Measurements from ENCODE around the gene MRPL52.
A peak's percentile ranks its signal among the peaks of the same experiment; 100 is the strongest.

MRPL52 gene

DNA sequence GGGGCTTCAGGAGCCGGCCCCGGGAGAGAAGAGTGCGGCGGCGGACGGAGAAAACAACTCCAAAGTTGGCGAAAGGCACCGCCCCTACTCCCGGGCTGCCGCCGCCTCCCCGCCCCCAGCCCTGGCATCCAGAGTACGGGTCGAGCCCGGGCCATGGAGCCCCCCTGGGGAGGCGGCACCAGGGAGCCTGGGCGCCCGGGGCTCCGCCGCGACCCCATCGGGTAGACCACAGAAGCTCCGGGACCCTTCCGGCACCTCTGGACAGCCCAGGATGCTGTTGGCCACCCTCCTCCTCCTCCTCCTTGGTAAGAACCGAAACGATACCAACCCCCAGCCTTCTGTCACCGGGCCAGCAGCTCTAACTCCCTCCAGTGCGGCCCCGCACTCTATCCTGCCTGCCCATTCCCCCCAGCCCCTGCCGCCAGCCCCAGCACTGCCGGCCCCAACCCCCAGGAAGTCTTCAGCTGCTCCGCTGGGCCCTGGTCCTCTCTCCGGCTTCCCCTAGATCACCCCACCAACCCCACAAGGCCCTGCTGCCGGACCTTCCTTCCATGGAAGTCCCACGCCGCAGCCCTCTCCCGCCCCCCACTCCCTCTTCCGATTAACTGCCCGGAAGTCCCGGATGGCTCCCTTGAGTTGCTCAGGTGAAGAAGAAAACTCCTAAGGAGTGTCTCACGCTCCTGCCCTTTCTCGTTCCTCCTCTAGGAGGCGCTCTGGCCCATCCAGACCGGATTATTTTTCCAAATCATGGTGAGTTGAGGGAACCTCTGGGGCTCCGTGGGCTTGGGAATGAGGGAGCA lies 42.5 kb downstream of the MRPL52 start:
- peaks cover 42% of the 10 kb centered on the region for H3K36me3 Mint-ChIP-seq (ENCODE audit: low read depth)
- no peaks in the 10 kb centered on the region for H3K27me3 Mint-ChIP-seq
- H3K4me1 Mint-ChIP-seq (ENCODE audit: low read depth) = peaks cover 37% of the 10 kb centered on the region
- no peaks in the 10 kb centered on the region for H3K9me3 Mint-ChIP-seq
- peak overlapping the region; percentile 99 for H3K27ac Mint-ChIP-seq
- DNase-seq = peak; percentile 84
- peak overlapping the region; percentile 88 for H3K4me3 Mint-ChIP-seq

DNA sequence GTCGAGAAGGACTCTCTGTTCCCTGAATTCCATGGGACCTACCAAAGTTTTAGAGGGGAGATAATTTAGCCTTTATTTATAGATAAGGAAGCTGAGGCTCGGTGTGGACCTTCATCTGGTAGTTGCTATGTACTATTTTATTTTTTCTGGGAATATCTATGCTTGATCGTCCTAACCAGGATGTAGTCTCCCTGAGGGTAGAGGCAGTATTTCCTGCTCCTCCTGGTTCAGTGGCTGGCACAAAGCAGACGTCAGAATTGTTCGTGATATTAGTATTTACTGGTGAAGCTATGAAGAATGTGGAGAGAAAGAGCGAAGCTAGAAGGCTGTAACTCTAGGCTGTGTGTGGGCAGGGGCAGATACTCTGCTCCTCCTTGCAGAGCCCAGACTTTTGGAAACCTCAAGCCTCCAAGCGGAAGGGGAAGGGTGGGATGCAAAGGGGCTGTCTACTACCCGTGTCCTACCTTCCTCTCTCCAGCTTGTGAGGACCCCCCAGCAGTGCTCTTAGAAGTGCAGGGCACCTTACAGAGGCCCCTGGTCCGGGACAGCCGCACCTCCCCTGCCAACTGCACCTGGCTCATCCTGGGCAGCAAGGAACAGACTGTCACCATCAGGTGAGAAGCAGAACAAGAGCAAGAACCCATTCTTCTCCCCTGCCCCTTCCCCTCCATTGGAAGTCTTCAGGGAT lies 43.3 kb downstream of the MRPL52 start:
- Mint-ChIP-seq H3K27me3 (no peaks in the 10 kb centered on the region), H3K4me3 (peak overlapping the region; percentile 88), H3K9me3 (no peaks in the 10 kb centered on the region), H3K36me3 (ENCODE audit: low read depth) (peaks cover 50% of the 10 kb centered on the region), H3K27ac (peak overlapping the region; percentile 86), H3K4me1 (ENCODE audit: low read depth) (peaks cover 37% of the 10 kb centered on the region)
- DNase-seq = no peak

DNA sequence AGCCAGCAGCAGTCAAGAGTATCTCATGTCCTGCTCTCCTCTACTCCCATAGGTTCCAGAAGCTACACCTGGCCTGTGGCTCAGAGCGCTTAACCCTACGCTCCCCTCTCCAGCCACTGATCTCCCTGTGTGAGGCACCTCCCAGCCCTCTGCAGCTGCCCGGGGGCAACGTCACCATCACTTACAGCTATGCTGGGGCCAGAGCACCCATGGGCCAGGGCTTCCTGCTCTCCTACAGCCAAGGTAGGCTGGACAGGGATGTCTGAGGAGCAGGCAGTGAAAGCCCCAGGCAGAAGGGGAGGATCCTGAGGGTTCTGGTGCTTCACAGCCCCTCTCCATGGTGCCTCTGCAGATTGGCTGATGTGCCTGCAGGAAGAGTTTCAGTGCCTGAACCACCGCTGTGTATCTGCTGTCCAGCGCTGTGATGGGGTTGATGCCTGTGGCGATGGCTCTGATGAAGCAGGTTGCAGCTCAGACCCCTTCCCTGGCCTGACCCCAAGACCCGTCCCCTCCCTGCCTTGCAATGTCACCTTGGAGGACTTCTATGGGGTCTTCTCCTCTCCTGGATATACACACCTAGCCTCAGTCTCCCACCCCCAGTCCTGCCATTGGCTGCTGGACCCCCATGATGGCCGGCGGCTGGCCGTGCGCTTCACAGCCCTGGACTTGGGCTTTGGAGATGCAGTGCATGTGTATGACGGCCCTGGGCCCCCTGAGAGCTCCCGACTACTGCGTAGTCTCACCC lies 45.5 kb downstream of the MRPL52 start:
- Mint-ChIP-seq H3K4me1 (ENCODE audit: low read depth) (peaks cover 36% of the 10 kb centered on the region), H3K4me3 (no peak overlapping the region), H3K9me3 (no peaks in the 10 kb centered on the region), H3K27me3 (no peaks in the 10 kb centered on the region), H3K27ac (no peak overlapping the region), H3K36me3 (ENCODE audit: low read depth) (peaks cover 66% of the 10 kb centered on the region)
- no peak for DNase-seq

DNA sequence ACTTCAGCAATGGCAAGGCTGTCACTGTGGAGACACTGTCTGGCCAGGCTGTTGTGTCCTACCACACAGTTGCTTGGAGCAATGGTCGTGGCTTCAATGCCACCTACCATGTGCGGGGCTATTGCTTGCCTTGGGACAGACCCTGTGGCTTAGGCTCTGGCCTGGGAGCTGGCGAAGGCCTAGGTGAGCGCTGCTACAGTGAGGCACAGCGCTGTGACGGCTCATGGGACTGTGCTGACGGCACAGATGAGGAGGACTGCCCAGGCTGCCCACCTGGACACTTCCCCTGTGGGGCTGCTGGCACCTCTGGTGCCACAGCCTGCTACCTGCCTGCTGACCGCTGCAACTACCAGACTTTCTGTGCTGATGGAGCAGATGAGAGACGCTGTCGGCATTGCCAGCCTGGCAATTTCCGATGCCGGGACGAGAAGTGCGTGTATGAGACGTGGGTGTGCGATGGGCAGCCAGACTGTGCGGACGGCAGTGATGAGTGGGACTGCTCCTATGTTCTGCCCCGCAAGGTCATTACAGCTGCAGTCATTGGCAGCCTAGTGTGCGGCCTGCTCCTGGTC lies 46.1 kb downstream of the MRPL52 start:
- H3K4me1 Mint-ChIP-seq (ENCODE audit: low read depth) = peaks cover 29% of the 10 kb centered on the region
- H3K36me3 Mint-ChIP-seq (ENCODE audit: low read depth) = peaks cover 66% of the 10 kb centered on the region
- DNase-seq = no peak
- peak overlapping the region; percentile 4 for H3K27ac Mint-ChIP-seq
- H3K9me3 Mint-ChIP-seq = no peaks in the 10 kb centered on the region
- H3K27me3 Mint-ChIP-seq = no peaks in the 10 kb centered on the region
- no peak overlapping the region for H3K4me3 Mint-ChIP-seq

DNA sequence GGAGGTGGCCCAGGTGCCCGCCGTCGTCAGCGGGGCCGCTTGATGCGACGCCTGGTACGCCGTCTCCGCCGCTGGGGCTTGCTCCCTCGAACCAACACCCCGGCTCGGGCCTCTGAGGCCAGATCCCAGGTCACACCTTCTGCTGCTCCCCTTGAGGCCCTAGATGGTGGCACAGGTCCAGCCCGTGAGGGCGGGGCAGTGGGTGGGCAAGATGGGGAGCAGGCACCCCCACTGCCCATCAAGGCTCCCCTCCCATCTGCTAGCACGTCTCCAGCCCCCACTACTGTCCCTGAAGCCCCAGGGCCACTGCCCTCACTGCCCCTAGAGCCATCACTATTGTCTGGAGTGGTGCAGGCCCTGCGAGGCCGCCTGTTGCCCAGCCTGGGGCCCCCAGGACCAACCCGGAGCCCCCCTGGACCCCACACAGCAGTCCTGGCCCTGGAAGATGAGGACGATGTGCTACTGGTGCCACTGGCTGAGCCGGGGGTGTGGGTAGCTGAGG lies 47.4 kb downstream of the MRPL52 start:
- H3K27me3 Mint-ChIP-seq = no peaks in the 10 kb centered on the region
- DNase-seq = no peak
- H3K27ac Mint-ChIP-seq = no peak overlapping the region
- no peaks in the 10 kb centered on the region for H3K9me3 Mint-ChIP-seq
- H3K36me3 Mint-ChIP-seq (ENCODE audit: low read depth) = peaks cover 64% of the 10 kb centered on the region
- H3K4me3 Mint-ChIP-seq = no peak overlapping the region
- peaks cover 26% of the 10 kb centered on the region for H3K4me1 Mint-ChIP-seq (ENCODE audit: low read depth)

DNA sequence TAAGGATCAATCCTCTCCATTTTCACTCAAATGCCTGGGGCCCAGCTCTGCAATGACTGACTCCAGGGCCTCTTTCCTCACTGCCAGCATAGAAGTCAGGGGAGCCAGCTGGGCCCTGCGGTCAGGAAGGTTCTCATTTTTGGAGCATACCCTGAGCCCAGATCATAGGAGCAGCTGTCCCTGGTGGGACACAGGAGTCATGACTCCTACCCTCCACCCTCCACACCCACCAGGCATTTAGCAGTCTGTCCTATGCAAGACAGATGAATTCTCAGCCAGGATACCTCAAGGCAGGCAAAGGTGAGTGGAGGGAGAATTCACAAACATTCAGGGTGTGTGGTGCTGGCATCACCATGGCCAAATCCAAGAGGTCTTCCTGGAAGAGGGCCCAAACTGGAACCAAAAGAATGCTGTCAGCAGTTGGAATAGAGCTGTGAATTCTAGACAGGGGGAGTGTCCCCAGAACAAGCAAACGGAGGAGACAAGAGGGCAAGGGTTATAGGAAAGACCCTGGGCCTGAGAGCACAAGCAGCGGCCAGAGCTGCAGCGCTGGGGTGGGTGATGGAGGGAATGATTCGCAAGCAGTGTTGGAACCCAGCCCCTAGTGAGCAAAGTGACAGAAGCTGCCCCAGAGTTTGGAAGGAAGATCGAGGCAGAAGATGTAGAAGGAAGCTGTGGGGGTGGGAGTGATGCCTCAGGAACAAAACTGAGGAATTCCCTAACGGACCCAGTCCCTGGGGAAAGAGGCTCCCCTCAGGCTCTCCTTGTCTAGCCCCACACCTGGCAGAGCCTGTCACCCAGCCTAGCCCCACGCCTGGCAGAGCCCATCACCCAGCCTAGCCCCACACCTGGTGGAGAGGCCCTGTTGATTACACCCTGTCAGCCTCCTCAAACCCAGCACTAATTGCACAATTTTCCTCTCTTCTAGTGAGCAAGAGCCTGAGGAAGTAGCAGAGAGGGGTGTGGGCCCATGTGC lies 48.9 kb downstream of the MRPL52 start:
- peaks cover 57% of the 10 kb centered on the region for H3K36me3 Mint-ChIP-seq (ENCODE audit: low read depth)
- H3K4me3 Mint-ChIP-seq = no peak overlapping the region

DNA sequence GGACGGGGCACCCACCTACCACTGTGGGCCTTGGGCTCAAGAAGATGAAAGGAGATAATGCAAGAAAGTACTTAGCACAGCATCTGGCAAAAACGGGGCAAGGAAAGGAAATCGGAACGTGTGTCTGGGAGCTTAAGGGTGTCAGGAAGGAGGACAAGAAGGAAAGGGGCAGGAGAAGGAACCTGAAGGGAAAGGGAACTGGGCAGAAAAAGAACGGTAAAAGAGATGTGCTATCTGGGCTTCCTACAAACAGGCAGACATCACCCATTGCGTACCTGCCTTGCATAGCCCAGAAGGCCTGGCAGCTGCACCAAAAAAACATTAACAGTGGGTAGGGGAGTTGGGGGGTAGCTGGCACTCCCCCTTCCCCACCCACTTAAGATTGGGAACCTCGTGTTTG lies 52.4 kb downstream of the MRPL52 start:
- no peak overlapping the region for H3K27ac Mint-ChIP-seq
- peaks cover 29% of the 10 kb centered on the region for H3K4me1 Mint-ChIP-seq (ENCODE audit: low read depth)
- peaks cover 26% of the 10 kb centered on the region for H3K36me3 Mint-ChIP-seq (ENCODE audit: low read depth)
- H3K27me3 Mint-ChIP-seq = no peaks in the 10 kb centered on the region
- H3K9me3 Mint-ChIP-seq = no peaks in the 10 kb centered on the region
- no peak overlapping the region for H3K4me3 Mint-ChIP-seq
- no peak for DNase-seq

More for the DNA sequence above, 48.9 kb downstream of the MRPL52 start:
- Mint-ChIP-seq H3K27ac (peak overlapping the region; percentile 38), H3K4me1 (ENCODE audit: low read depth) (peaks cover 25% of the 10 kb centered on the region), H3K27me3 (no peaks in the 10 kb centered on the region), H3K9me3 (no peaks in the 10 kb centered on the region)
- DNase-seq = no peak

DNA sequence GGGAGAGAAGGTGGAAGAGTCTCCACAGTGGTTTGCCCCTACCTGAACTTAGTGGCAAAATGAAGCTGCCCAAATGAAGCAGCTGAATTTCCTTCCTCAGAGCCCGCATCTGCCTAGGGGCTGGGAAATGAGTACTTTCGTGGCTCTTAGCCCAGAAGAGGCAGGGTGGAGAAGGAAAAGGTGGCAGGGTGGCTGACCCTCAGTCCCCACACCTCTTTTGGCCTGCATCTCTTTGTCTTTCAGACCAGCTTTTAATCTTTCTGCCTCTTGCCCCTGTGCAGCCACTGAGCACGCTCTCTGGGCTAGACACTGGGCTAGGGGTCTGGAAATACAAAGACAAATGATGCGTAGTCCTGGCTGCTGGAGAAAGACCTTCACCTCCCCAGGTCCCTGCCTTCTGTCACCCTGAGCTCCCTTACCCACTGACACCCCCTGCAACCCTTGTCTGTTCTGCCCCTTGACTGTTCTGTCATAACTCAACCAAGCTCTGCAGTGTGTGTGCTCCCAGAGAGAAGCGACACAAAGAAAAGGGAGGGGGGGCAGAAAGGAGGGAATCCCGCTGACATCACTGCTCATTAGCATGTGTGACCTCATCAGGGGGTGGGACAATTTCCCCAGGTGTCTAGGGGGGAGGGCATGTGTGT lies 53.0 kb downstream of the MRPL52 start:
- DNase-seq = peak; percentile 49
- Mint-ChIP-seq H3K27ac (no peak overlapping the region), H3K4me1 (ENCODE audit: low read depth) (peaks cover 35% of the 10 kb centered on the region), H3K27me3 (no peaks in the 10 kb centered on the region), H3K36me3 (ENCODE audit: low read depth) (peaks cover 20% of the 10 kb centered on the region), H3K4me3 (no peak overlapping the region), H3K9me3 (no peaks in the 10 kb centered on the region)

DNA sequence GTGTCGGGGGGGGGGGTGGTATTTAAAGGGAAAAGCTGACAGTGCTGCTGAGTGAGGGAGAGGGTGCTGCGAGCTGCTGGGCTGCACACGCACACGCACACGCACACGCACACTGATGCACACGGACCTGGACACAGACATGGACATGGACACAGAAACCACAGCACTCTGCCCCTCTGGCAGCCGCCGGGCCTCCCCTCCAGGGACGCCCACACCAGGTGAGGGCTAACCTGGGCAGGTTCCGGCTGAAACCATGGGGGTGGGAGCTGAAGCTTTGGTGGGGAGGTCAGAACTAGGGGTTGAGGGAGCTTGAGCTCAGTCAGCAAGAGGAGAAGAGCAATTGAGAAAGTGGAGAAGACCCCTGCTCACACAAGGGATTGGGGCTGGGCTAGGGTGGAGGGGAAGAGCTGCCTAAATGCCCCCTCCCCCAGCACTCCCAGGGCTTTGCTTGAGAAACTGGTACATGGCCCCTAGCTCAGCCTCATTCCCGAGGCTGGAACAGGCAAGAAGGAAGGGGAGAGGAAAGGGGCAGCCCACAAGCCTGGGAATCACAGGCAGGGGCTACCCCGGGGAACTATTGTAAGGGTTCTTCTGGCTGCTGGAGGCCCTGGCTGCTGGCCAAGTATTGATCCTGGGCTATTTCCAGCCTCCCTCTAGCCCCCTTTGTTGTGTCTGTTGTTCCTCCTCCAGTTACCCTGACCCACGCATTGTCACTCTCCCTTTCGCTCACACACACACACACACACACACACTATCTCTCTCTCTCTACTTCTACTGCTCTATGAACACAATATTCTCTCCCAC lies 53.7 kb downstream of the MRPL52 start, which contains the start of gene REM2:
TSS of gene REM2 (plus strand) at position 50 of the 804 bp plus-strand sequence. CDS start at position 116, 66 bp downstream.
- no peak within 1 kb of the TSS for H3K4me3 Mint-ChIP-seq
- H3K4me1 Mint-ChIP-seq (ENCODE audit: low read depth) = peaks cover 42% of the 10 kb centered on the region

DNA sequence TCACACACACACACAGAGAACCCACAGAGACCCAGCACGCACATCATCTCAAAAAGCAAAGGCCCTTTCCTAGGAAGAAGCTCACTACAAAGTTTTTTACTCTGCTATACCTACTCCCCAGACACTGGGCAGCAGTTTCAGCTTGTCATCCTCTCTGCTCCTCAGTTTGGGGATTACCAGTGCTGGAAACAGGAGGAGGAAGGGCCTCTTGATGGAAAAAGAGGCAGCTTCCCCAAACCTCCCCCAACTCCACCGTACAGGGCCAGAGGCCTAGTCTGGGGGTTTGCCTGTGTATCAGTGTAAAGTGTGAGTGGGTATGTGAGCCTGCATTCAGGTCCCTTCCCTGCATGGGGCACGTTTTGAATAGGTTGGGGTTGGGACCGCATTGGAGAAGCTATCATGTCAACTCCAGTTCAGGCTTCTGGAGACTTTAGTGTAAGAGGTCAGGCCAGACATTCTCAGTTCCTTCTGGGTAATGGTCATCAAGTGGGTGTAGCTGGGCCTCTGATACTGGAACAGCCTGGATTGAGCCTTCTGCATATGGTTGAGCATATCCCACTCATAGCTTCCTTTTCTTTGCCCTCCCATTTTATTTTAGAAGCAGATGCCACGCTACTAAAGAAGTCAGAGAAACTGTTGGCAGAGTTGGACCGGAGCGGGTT lies 54.5 kb downstream of the MRPL52 start:
- no peaks in the 10 kb centered on the region for H3K27me3 Mint-ChIP-seq
- no peak for DNase-seq
- H3K27ac Mint-ChIP-seq = peak overlapping the region; percentile 1
- peaks cover 6% of the 10 kb centered on the region for H3K36me3 Mint-ChIP-seq (ENCODE audit: low read depth)
- H3K4me1 Mint-ChIP-seq (ENCODE audit: low read depth) = peaks cover 45% of the 10 kb centered on the region
- no peak overlapping the region for H3K4me3 Mint-ChIP-seq
- no peaks in the 10 kb centered on the region for H3K9me3 Mint-ChIP-seq

More for the DNA sequence above, 53.7 kb downstream of the MRPL52 start, which contains the start of gene REM2:
- H3K36me3 Mint-ChIP-seq (ENCODE audit: low read depth) = peaks cover 12% of the 10 kb centered on the region
- no peak for DNase-seq
- H3K9me3 Mint-ChIP-seq = no peaks in the 10 kb centered on the region
- peak within 1 kb of the TSS; percentile 1 for H3K27ac Mint-ChIP-seq
- H3K27me3 Mint-ChIP-seq = no peaks in the 10 kb centered on the region

Data from activated T-cell treated with anti-CD3 and anti-CD28 coated beads, Interleukin-2, amount 50 U/mL, for 24 hours (primary cell).